Liver (tissue), 3 donors: ENCODE measurements around the gene KANSL1.

ENCODE experiments used
- GABPA ChIP-seq, 2 donors: IDR thresholded peaks in 1 of 2; conservative IDR thresholded peaks in 1 of 2; 2 replicates each; pipeline ENCODE4 v1.6.1; 2016; ENCODE audit warnings: antibody characterized with exemption in 2 of 2, mild to moderate bottlenecking in 1 of 2, moderate library complexity in 1 of 2
- HNF4A ChIP-seq, 2 donors: conservative IDR thresholded peaks; 2 replicates each; pipeline ENCODE4 v1.6.1; 2016; ENCODE audit warnings: antibody characterized with exemption in 2 of 2, mild to moderate bottlenecking in 2 of 2
- HNF4G ChIP-seq: IDR thresholded peaks from 2 replicates; pipeline ENCODE4 v1.6.1; 2016; ENCODE audit warnings: antibody characterized with exemption
- JUND ChIP-seq, 2 donors: IDR thresholded peaks; 2 replicates each; pipeline ENCODE4 v1.6.1; 2016; ENCODE audit warnings: antibody characterized with exemption in 2 of 2
- RAD21 ChIP-seq, 2 donors: IDR thresholded peaks; 2 replicates each; pipeline ENCODE4 v1.6.1; 2016; ENCODE audit warnings: antibody characterized with exemption in 2 of 2, mild to moderate bottlenecking in 2 of 2
- RXRA ChIP-seq, 2 donors: IDR thresholded peaks; 2 replicates each; pipeline ENCODE4 v1.6.1; 2017 to 2018; ENCODE audit warnings: antibody characterized with exemption in 2 of 2, mild to moderate bottlenecking in 1 of 2
- SP1 ChIP-seq: IDR thresholded peaks from 2 replicates; pipeline ENCODE4 v1.6.1; 2018; ENCODE audit warnings: antibody characterized with exemption, mild to moderate bottlenecking
- TAF1 ChIP-seq: conservative IDR thresholded peaks from 2 replicates; pipeline ENCODE4 v1.6.1; 2016; ENCODE audit warnings: antibody characterized with exemption, mild to moderate bottlenecking
- YY1 ChIP-seq: IDR thresholded peaks from 2 replicates; pipeline ENCODE4 v1.6.1; 2016; ENCODE audit warnings: antibody characterized with exemption, mild to moderate bottlenecking
- TF ChIP-seq, protein P1 (sequence below): fragments of 150-350 bp; IDR thresholded peaks from 2 replicates; pipeline ENCODE4 v1.5.1; 2017; ENCODE audit warnings: improper control_type of control experiment, low read depth, low read length; ENCODE audit not compliant: missing input control
- TF ChIP-seq, protein P2 (sequence below): IDR thresholded peaks from 2 replicates; pipeline ENCODE4 v1.6.1; 2016; ENCODE audit warnings: antibody characterized with exemption
- TF ChIP-seq, protein P3 (sequence below): IDR thresholded peaks from 2 replicates; pipeline ENCODE4 v1.6.1; 2016; ENCODE audit warnings: antibody characterized with exemption, mild to moderate bottlenecking
- donor health status: healthy.
- donor health status: healthy.

DNA sequence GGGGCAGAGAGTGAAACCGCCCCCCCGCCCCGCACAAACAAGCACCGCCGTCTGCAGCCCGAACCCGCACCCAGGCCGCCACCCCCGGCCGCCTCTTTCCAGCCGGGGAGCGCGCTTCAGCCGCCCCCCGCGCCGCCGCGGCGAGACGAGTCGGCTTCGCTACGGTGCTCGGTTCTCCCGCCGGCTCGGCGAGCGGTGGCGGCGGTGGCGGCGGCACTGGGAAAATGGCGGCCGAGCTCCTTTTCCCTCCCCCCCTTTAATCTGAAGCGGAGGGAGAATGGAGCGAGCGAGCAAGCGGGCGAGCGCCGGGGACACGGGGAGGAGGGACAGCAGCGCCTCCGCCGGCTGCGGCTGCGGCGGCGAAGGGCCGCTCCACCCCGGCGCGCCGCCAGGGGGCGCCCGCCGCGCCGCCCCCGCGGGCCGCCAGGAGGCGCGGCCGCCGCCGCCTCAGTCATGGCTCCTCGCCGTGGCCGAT, at the start of gene KANSL1:
- TF ChIP-seq, protein P1, sequence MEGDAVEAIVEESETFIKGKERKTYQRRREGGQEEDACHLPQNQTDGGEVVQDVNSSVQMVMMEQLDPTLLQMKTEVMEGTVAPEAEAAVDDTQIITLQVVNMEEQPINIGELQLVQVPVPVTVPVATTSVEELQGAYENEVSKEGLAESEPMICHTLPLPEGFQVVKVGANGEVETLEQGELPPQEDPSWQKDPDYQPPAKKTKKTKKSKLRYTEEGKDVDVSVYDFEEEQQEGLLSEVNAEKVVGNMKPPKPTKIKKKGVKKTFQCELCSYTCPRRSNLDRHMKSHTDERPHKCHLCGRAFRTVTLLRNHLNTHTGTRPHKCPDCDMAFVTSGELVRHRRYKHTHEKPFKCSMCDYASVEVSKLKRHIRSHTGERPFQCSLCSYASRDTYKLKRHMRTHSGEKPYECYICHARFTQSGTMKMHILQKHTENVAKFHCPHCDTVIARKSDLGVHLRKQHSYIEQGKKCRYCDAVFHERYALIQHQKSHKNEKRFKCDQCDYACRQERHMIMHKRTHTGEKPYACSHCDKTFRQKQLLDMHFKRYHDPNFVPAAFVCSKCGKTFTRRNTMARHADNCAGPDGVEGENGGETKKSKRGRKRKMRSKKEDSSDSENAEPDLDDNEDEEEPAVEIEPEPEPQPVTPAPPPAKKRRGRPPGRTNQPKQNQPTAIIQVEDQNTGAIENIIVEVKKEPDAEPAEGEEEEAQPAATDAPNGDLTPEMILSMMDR: peak; percentile 89
- TF ChIP-seq JUND (IDR thresholded peaks at IDR 0.05) (no peak), GABPA (IDR thresholded peaks at IDR 0.05 in 1 of 2, conservative IDR thresholded peaks at IDR 0.05 in 1 of 2) (no peak), RXRA (IDR thresholded peaks at IDR 0.05) (no peak), YY1 (peak; percentile 84), RAD21 (IDR thresholded peaks at IDR 0.05) (peak; percentile 34 to 61), SP1 (no peak), TAF1 (no peak), HNF4A (conservative IDR thresholded peaks at IDR 0.05) (no peak), HNF4G (no peak)
- TF ChIP-seq, protein P2, sequence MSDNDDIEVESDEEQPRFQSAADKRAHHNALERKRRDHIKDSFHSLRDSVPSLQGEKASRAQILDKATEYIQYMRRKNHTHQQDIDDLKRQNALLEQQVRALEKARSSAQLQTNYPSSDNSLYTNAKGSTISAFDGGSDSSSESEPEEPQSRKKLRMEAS: no peak
- TF ChIP-seq, protein P3, sequence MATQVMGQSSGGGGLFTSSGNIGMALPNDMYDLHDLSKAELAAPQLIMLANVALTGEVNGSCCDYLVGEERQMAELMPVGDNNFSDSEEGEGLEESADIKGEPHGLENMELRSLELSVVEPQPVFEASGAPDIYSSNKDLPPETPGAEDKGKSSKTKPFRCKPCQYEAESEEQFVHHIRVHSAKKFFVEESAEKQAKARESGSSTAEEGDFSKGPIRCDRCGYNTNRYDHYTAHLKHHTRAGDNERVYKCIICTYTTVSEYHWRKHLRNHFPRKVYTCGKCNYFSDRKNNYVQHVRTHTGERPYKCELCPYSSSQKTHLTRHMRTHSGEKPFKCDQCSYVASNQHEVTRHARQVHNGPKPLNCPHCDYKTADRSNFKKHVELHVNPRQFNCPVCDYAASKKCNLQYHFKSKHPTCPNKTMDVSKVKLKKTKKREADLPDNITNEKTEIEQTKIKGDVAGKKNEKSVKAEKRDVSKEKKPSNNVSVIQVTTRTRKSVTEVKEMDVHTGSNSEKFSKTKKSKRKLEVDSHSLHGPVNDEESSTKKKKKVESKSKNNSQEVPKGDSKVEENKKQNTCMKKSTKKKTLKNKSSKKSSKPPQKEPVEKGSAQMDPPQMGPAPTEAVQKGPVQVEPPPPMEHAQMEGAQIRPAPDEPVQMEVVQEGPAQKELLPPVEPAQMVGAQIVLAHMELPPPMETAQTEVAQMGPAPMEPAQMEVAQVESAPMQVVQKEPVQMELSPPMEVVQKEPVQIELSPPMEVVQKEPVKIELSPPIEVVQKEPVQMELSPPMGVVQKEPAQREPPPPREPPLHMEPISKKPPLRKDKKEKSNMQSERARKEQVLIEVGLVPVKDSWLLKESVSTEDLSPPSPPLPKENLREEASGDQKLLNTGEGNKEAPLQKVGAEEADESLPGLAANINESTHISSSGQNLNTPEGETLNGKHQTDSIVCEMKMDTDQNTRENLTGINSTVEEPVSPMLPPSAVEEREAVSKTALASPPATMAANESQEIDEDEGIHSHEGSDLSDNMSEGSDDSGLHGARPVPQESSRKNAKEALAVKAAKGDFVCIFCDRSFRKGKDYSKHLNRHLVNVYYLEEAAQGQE: no peak
